Neural cell (in vitro differentiated cells): ENCODE results near the gene FNDC3B.

Experiments used
- CTCF ChIP-seq: fragments of 450-650 bp; IDR thresholded peaks from 2 replicates; pipeline ENCODE4 v1.5.1; 2014; ENCODE audit warnings: antibody characterized with exemption, mild to moderate bottlenecking, moderate library complexity; ENCODE audit not compliant: poor library complexity, severe bottlenecking
- POLR2AphosphoS5 ChIP-seq: IDR thresholded peaks from 2 replicates; pipeline ENCODE4 v1.6.1; 2012

GRCh38 chr3:172065967-172066762, 26.8 kb downstream of the FNDC3B start:
- TF ChIP-seq POLR2AphosphoS5 (no peak), CTCF (no peak)
